Measurements from ENCODE around the gene TOR1A. TPM values are rescaled to one million over a fixed set of nuclear protein-coding genes. Genes with fewer than 3 reads are reported as not detected.

Gene TOR1A
- total RNA-seq, 2 donors from 2014 or later, result 17.4 to 27.0 TPM

DNA sequence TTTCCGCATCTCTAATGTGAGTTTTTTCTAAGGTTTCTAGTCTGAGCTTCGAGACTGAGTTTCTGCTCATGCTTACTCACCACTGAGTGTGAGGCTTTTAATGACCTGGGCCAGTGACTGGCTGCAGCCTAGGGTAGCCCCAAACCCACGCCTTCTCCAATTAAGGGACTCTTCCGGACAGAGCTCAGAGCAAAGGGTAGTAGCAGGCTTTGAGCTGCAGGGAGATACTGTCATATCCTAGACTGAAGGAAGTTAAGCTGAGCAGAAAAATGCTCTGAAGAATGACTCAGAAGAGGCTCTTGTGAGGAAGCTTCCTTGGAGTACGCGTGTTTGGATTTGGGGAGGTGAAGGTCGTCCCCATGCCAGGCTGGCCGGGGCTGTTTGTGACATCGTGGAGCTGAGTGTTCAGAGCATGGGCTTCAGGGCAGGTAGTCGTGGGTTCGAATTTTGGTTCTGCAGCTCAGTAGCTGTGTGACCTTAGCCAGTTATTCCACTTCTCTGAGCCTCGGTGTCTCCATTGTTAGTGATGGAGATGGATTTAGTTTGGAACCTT is 14.8 kb upstream of the TOR1A start:
- ATAC-seq (no peak), DNase-seq (no peak)
- intact Hi-C loops (cut with DNase I), result no loop called here
- no peaks in the 10 kb centered on the region for H3K36me3 ChIP-seq (replicated peaks in 1 of 2; ENCODE audit: insufficient read depth in 1 of 2, low read depth in 2 of 2)
- H3K4me1 ChIP-seq, result peaks cover 19% of the 10 kb centered on the region
- TF ChIP-seq CTCF (IDR thresholded peaks at IDR 0.05) (no peak), POLR2A (IDR thresholded peaks at IDR 0.05) (no peak)
- no peak overlapping the region for H3K4me3 ChIP-seq
- no peaks in the 10 kb centered on the region for H3K27me3 ChIP-seq
- no peaks in the 10 kb centered on the region for H3K9me3 ChIP-seq
- no peak overlapping the region for H3K27ac ChIP-seq
- WGBS, 2 donors, result 83 to 84% methylated on average over 12 of the region's 12 CpGs

DNA sequence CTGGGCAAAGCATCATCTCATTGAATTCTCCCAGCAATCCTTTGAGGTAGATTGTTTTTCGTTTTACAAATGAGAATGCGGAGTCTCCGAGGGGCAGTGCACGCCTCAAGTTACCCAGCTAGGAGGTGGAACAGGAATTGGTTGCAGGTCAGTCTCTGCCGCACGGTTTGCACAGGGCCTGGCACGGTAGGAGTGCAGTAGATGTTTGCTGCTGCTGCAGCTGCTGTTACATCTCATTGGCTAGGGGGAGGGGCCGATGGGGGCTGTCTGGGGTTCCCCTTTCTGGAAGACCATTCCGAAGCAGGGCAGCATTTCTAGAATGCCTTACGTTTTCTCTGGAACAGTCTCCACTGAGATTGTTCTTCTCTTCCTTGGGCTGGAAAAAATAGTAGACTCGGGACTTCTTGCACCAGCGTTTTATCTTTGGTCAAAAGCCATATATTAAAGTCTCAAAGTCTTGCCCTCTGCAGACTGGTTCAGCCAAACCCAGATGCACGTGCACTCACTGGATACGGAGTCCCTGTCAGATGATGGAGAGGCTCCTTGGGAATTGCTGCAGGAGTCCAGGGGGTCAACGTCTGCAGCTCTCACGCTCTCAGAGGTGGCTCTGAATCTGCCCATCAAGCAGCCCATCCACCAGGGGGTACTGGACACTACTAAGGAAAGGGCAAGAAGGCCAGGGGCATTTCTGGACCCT is 12.5 kb upstream of the TOR1A start:
- 28 to 33% methylated on average over 11 to 16 of the region's 16 CpGs for WGBS, 2 donors
- H3K27me3 ChIP-seq, result no peaks in the 10 kb centered on the region
- H3K4me3 ChIP-seq, result peak overlapping the region in 1 of 2 donors; percentile 94
- H3K4me1 ChIP-seq, result peaks cover 24% of the 10 kb centered on the region
- no peak for TF ChIP-seq POLR2A (IDR thresholded peaks at IDR 0.05)
- TF ChIP-seq CTCF (IDR thresholded peaks at IDR 0.05), result no peak
- H3K27ac ChIP-seq, result peak overlapping the region in 1 of 4 donors; percentile 72
- no peaks in the 10 kb centered on the region for H3K9me3 ChIP-seq
- peaks cover 0 to 8% of the 10 kb centered on the region in 2 donors for H3K36me3 ChIP-seq (replicated peaks in 1 of 2; ENCODE audit: insufficient read depth in 1 of 2, low read depth in 2 of 2)
- DNase-seq (peak in 1 of 4 donors; percentile 21), ATAC-seq (no peak)
- intact Hi-C loops (cut with DNase I), result no loop called here

GRCh38 chr9:129835860-129836223 is 11.9 kb upstream of the TOR1A start:
- no peak for ATAC-seq
- no peak for DNase-seq
- H3K36me3 ChIP-seq (replicated peaks in 1 of 2; ENCODE audit: insufficient read depth in 1 of 2, low read depth in 2 of 2), result peaks cover 0 to 14% of the 10 kb centered on the region in 2 donors
- no peak for TF ChIP-seq CTCF (IDR thresholded peaks at IDR 0.05)
- no peak for TF ChIP-seq POLR2A (IDR thresholded peaks at IDR 0.05)
- H3K4me1 ChIP-seq, result peaks cover 24% of the 10 kb centered on the region
- H3K27ac ChIP-seq, result peak overlapping the region in 3 of 4 donors; percentile 72 to 91 (median 84)
- H3K4me3 ChIP-seq, result peak overlapping the region; percentile 80 to 94
- intact Hi-C loops (cut with DNase I), result no loop called here
- 1% methylated on average over 19 of the region's 19 CpGs for WGBS, 2 donors
- no peaks in the 10 kb centered on the region for H3K9me3 ChIP-seq
- no peaks in the 10 kb centered on the region for H3K27me3 ChIP-seq

- TF ChIP-seq CTCF (IDR thresholded peaks at IDR 0.05) (no peak), POLR2A (IDR thresholded peaks at IDR 0.05) (peak; percentile 93 to 96 (median 96))
- H3K4me3 ChIP-seq, result peak within 1 kb of the TSS; percentile 87 to 94
- H3K4me1 ChIP-seq, result peaks cover 24% of the 10 kb centered on the region
- WGBS, 2 donors, result 0 to 1% methylated on average over 14 to 77 of the region's 81 CpGs
- no peaks in the 10 kb centered on the region for H3K27me3 ChIP-seq
- peak; percentile 99 for ATAC-seq
- no peaks in the 10 kb centered on the region for H3K9me3 ChIP-seq
- peak; percentile 97 to 99 (median 98) for DNase-seq
- peaks cover 0 to 20% of the 10 kb centered on the region in 2 donors for H3K36me3 ChIP-seq (replicated peaks in 1 of 2; ENCODE audit: insufficient read depth in 1 of 2, low read depth in 2 of 2)
- intact Hi-C loops (cut with DNase I), result no loop called here
- H3K27ac ChIP-seq, result peak within 1 kb of the TSS; percentile 72 to 91 (median 80)
Observed at GRCh38 chr9:129835128-129835859, 11.4 kb upstream of the TOR1A start, which contains the start of the genes C9orf78 and USP20. C9orf78 (minus strand) TSS chr9:129835275; CDS start chr9:129835221, 54 bp downstream. USP20 (plus strand) TSS chr9:129835458; CDS start chr9:129852556, 17,098 bp downstream.
